GM15510 (cell line): Measurements from ENCODE around the gene GAS2L3.

Source experiments
- POLR2A ChIP-seq: IDR thresholded peaks from 3 replicates; pipeline ENCODE4 v1.6.1; 2011; ENCODE audit warnings: borderline replicate concordance; ENCODE audit not compliant: insufficient read length; ENCODE audit errors: extremely low read depth

Gene GAS2L3

GRCh38 chr12:100564905-100565467, 8.5 kb upstream of the GAS2L3 start:
- no peak for TF ChIP-seq POLR2A

GRCh38 chr12:100565987-100566545, 7.4 kb upstream of the GAS2L3 start:
- TF ChIP-seq POLR2A, result no peak

- TF ChIP-seq POLR2A, result no peak
Observed at GRCh38 chr12:100566887-100567637, 6.4 kb upstream of the GAS2L3 start.

DNA sequence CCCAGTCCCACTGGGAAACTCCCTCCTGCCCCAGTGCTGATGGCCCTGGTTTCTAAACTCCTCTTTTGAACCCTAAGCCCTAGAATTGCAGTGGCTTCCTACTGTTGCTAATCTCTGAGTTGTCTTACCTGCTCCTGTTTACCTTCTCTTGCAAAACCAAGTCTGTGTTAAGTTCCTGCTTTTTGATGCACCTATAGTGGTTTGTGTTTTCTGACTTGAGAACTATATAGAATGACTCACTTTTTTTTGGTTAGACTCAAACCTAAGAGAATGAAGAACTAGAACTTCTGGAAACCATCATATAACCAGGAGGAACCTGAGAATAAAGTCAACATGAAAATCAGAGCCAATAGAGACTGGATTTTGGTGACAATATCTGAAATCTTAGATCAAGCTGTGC, 5.5 kb upstream of the GAS2L3 start:
- no peak for TF ChIP-seq POLR2A

- TF ChIP-seq POLR2A, result no peak
Observed at GRCh38 chr12:100572184-100572583, 1.3 kb upstream of the GAS2L3 start.

DNA sequence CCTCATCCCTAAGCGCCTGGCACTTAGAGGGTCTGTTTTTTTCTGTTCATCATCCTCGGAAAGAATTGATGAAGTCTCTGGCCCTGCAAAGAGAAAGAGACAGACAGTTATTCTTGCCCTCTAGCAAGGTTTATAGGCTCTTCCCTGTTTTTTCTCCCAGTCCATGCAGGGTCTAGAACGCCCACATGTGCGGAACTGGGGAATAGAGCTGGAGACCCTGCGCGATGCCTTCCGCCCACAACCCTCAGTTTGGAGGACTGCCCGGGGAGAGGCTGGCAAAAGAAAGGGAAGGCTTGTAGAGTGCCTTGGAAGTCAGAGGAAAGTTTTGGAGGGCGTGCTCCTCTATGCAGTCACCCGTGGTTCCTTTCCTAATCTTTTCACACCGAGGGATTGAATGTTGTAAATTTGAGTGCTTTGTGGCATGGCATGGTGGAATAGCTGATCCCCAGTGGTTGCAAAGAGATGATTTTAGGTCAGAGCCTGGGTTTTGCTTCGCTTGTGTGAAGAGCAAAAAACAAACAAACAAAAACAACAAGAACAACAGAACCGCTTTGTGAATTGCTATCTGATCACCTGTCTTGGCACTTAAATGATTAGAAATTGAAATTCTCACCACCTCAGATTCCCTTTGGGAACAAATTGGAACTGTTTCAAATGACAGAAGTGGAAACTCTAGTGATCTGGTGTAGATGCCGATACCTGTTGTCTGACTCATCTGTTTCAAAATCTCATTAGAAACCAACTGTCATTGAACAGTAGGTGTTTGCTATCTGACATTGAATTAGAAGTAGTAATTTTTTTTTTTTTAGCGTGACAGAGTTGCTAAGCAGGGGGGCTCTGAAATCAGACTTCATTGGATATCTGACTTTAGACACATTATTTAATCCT, 947 bp downstream of the GAS2L3 start:
- no peak for TF ChIP-seq POLR2A

DNA sequence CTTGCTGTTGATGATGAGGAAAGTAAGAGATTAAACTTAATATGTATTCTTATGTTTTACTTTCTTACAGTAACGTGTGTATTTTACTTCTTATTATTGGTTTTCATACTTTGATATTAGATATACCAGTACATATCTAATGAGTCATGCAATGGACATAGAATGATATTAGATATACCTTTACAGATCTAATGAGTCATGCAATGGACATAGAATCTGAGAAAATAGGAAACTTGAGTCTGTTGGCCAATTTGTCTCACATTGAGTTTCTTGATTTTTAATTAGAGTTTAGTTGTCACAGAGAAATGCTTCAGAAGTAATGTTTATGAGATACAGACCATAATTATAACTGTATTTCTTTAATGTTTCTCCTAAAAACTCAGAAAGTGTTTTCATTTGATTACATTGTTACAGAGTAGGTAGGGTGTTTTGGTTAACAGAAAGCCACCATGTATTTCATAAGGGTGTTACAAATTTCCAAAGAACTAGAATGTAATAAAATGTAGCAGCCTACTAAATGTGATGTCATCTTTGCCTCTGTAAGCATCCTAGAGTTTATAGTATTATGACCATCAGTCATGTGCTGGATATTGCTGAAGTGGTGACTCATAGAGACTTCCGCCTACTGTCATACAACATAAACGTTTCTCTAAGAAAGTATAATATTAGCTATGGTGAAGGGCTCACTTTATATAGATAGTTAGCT, 3.0 kb downstream of the GAS2L3 start:
- TF ChIP-seq POLR2A, result no peak

GRCh38 chr12:100578923-100579322, 5.4 kb downstream of the GAS2L3 start:
- TF ChIP-seq POLR2A, result no peak

DNA sequence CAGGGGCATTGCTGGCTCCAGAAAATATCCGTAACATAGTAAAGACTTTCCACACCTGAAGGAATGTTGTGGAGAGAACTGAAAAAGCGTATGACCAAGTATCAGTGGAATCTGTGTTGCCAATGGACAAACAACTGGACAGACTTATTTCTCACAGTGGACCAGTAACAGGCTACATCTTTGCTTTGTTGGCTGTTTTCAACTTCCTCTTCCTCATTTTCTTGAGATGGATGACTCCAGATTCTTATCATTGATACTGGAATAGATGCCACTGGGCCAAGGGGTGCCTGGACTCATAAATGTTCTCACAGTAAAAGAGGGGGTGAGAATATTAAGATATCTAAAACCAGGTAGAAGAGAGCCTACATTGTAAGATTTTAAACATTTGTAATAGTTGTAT, 6.4 kb downstream of the GAS2L3 start:
- no peak for TF ChIP-seq POLR2A

DNA sequence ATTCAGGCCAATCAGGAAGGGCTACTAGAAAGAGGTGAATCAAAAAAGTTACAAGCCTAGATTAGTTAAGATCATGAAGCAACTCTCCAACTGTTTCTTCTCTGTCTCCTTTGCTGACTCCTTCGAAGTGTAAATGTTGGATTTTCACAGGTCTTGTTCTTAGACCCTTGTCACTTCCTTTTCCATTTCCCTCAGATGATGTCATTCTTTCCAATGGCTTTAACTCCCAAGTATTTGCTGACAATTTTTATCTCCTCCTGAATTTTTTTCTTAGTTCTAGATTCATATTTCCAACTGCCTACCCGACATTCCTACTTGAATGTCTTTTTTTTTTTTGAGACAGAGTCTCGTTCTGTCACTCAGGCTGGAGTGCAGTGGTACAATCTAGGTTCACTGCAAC, 10.8 kb downstream of the GAS2L3 start:
- no peak for TF ChIP-seq POLR2A

GRCh38 chr12:100591979-100592378, 18.5 kb downstream of the GAS2L3 start:
- no peak for TF ChIP-seq POLR2A

DNA sequence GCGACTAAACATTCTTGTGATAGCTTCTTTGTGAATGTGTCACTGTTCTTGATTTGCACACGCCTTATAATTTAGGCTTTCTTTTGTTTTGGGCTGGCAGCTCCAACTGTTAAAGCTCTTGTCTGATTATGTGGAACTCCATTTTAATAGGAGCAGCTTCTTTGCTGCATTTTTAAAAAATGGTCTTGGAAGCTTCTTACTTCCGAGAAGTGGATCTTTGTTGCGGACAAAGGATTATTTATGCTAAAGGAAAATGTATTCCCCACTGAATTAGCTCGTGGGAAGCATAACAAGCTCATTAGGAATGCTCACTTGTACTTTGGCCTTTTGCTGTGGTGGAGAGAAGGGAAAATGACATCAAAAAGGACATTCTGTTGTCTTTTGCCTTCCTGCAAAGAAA, 20.0 kb downstream of the GAS2L3 start:
- TF ChIP-seq POLR2A, result no peak

- TF ChIP-seq POLR2A, result no peak
Observed at GRCh38 chr12:100601626-100602025, 28.1 kb downstream of the GAS2L3 start.

- no peak for TF ChIP-seq POLR2A
Observed at GRCh38 chr12:100608776-100609175, 35.3 kb downstream of the GAS2L3 start.
